HG03439 (cell line): ENCODE results near the gene COL4A1.

Experiments
- ATAC-seq: cut with Tn5 transposase; IDR thresholded peaks from one replicate; pipeline ENCODE4 v1.9.1; 2021; ENCODE audit warnings: mild to moderate bottlenecking, moderate library complexity; ENCODE audit not compliant: unreplicated experiment

COL4A1 gene

GRCh38 chr13:110262082-110262436, 44.9 kb downstream of the COL4A1 start:
- ATAC-seq, result no peak

DNA sequence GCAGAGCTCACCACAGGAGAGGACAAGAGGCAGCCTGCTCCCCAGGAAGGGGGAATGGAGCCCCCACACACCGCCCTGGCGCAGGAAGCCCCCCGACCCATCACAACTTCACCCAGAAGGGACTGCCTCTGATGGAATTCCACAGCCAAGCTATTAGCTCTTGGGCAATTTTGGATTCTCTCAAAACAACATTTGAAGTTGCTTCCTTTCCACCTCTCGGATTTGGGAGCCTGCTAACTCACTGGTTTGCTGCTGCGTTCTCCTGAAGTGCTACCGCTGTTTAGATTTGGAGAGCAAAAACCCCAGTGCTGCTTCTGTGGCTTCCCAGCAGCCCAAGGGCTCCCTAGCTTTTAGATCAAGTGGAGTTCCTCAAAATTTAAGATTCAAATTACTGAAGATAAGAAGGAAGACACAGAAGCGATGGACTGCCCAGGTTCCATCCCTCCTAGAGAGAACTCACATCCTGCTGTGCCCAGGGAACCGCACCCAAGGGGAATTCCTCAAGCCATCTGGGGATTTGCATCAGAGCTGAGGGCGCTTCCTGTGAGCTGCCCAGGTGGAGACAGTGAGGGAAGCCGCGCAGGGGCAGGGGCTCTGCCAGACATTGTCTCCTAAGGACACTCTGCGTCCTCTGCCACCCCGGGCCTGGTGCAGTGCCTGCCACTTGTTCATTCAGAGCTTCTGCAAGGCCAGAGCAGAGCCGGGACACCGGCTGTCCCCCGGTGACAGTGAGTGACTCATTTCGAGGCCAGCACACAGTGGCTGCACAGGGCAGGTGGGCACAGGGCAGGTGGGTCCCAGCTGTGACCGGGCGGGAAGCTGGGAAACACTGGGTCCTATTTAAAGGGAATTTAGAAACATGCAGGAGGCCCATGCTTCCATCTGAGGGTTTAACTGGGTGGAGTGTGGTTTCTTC, 45.5 kb downstream of the COL4A1 start:
- no peak for ATAC-seq

DNA sequence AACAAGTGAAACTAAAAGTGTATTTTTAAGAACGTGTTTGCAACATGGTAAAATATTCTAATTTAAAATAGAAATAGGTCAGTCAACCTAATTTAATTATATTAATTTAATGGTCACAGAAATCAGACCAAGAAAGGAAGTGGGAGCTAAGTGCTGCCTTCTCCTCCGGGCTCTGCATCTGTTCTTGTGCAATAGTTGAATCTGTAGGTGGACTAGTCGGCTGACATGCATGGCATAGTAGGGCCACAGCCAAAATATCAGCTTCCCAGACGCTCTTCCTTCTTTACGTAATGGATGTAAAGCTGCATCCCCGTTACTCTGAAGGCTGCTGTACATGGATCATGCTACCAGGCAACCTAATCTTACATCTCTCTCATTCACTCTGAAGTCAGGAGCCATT, 47.3 kb downstream of the COL4A1 start:
- ATAC-seq, result no peak

- ATAC-seq, result no peak
These were observed 47.9 kb downstream of the COL4A1 start for GRCh38 chr13:110258876-110259631.

GRCh38 chr13:110257408-110257807, 49.5 kb downstream of the COL4A1 start:
- no peak for ATAC-seq

- no peak for ATAC-seq
These were observed 50.6 kb downstream of the COL4A1 start for GRCh38 chr13:110256126-110256905.

GRCh38 chr13:110254751-110255553, 52.0 kb downstream of the COL4A1 start:
- ATAC-seq, result no peak

- ATAC-seq, result no peak
These were observed 52.7 kb downstream of the COL4A1 start for GRCh38 chr13:110254151-110254679.

GRCh38 chr13:110251193-110251819, 55.7 kb downstream of the COL4A1 start:
- no peak for ATAC-seq

DNA sequence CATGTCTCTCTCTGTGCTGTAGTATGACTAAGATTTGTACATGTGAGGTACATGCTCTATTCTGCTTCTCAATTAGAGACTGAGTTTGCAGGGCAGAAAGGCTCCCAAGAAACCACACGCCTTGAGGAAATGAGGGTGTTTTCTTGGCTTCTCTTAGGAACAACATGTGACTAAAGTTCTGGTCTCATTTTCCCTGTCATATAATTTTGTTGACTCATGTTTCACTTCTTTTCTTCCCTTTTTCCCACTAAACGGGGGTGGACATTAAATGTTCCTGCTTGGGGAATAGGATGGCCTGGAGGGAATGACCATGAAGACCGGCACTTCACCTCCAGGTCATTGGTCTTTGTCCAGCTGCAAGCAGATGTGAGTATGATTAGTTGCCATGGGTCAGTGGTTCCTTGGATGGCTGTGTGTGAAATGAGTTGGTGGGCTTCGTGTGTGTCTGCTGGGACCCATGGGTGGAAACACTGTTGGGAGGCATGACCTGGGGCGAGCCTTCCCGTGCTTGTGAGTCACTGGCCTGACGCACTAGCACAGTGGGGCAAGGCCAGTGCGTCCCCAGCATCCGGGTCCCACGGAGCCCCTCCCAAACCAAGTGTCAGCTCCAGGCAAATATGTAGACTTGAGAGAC, 56.6 kb downstream of the COL4A1 start:
- ATAC-seq, result no peak

DNA sequence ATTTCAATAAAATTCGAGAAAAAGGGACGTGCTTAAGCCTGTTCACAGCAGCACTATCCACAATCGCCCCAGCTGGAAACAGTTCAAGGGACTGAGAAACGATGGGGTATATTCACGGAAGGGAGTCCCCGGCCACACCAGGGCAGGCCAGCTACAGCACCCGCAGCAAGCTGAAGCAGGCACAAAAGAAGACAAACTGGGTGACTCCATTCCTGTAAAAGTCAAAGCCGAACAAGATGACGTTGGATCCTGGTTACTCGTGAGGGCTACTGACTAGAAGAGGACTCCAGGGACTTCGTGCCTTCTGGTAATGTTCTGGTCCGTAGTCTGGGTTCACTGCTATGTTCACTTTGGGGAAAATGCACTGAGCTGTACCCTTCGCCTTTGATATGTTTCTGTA, 57.6 kb downstream of the COL4A1 start:
- ATAC-seq, result no peak

DNA sequence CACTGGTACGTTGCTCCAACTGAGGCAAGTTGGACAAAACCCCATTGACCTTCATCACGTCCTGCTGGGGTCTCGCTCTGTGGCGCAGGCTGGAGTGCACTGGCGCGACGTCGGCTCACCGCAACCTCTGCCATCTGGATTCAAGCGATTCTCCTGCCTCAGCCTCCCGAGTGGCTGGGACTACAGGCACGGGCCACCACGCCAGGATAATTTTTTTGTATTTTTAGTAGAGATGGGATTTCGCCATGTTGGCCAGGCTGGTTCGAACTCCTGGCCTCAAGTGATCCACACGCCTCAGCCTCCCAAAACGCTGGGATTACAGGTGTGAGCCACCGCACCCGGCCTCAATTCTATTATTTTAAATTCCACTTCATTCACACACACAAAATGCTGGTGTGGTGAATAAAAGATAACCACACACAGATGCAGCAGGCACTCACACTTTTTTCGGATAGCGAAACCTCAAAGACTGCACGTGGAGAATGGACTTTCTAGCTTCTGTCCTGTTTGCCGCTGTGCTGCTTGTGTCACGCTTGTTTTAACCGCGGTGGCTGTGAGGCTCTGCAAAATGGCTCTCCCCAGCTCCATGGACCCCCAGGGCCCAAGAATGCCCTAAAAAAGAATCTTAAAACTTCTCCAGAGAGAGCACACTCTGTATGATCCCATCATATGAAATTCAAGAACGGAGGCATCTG, 58.4 kb downstream of the COL4A1 start:
- no peak for ATAC-seq

DNA sequence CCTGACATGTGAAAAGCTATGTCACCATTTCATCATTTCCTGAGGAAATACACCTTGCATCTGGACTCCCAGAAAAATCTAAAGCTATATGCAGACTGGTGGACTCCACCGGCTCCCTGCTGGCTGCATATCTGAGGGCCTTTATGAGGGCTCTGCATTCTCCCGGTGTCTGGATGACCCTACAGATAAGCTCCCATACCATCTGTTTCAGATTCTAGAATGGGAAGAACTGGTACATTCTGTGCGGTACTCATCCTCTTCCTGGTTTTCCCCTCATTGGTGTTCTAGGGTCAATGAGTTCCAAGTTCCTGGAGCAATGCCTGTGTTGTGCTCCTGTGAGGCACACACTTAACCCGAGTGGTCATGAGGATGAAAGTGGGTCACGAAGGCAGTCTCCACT, 60.4 kb downstream of the COL4A1 start:
- no peak for ATAC-seq

GRCh38 chr13:110245416-110245899, 61.5 kb downstream of the COL4A1 start:
- ATAC-seq, result no peak

DNA sequence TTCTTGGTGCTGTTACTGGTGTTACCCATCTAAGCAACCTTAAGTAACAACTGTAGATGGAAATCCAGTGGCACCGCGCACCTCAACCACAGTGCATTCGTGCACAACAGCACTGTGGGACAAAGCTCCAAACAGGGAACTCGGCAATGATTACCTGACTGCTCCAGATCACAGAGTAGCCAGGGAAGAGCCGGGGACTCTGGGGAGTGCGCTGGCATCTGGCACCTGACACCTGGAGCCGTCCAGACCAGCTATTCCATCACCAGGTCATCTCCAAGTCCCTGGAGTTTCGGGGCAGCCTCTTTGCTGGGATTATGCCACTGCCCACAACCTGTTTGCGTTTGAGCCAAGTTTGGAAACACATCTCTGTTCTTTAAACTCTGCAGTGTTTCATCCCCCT, 62.0 kb downstream of the COL4A1 start:
- no peak for ATAC-seq

- no peak for ATAC-seq
These were observed 62.7 kb downstream of the COL4A1 start for GRCh38 chr13:110244071-110244830.

GRCh38 chr13:110242615-110243014, 64.3 kb downstream of the COL4A1 start:
- no peak for ATAC-seq

DNA sequence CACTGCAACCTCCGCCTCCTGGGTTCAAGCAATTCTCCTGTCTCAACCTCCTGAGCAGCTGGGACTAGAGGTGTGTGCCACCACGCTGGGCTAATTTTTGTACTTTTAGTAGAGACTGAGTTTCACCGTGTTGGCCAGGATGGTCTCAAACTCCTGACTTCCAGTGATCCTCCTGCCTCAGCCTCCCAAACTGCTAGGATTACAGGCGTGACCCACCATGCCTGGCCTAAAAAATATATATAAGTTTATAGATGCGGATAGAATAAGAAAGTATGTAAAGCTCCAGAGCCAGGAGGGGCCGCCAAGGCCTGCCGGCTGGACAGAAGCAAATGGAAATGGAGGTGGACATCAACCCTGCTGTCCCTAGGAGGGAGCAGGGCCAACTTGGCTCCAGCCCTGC, 66.0 kb downstream of the COL4A1 start:
- no peak for ATAC-seq
